Measurements from ENCODE around the gene BEGAIN.

BEGAIN gene

DNA sequence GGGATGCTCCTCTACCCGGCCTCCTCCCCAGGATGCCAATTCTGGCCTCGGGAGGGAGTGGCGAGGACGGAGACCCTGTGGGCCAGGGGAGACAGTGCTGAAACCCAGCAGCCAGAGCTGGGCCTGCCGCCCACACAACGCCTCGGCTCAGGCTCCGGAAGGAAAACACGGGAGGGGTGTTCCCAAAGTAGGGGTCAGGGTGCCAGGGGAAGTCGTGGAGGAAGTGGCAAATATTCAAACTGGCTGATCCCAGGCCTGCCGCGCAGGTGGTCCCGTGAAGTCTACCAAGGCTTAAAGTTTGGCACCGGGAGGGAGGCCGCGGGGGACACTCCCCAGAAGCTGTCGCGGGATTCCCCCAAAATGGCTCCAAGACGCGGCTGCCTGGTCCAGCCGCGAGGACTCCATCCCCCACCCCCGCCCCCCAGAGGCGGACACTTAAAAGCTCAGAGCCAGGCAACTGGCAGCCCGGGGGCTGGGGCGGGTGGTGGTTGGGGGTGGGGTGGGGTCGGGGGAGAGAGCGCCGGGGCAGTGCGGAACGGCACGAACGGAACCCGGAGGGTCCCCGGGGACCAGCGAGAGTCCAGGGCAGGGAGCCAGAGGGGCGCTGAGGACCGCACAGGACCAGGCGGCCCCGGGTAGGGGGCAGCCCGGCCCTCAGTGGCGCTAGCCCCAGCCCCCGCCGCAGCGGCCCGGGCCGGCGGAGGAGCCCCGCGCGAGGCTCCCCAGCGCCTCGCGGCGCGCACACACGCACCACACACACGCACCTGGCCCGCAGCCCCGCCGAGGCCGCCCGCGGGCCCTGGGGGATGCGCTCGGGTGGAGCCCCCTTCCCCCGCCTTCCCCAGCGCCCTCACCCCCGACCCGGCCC, 20.0 kb downstream of the BEGAIN start:
- peak in 1 of 2 donors; percentile 36 for ATAC-seq

DNA sequence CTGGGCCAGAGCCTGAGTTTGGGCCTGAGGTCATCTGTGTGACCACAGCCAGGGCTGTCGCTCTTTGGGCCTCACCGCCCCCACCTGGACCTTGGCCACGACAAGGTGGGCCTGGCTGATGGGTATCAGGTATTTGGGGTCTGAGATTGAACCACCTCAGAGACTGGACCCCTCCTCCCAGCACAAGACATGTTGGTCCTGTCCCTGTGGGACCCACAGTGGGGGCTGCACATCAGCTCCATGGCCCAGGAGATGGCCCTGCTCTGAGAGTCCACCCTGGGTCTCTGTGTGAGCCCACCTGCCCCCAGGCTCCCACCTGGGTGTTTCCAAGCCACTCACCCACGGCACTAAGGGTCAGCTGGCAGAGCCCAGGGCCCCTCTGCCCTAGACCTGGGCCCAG, 20.6 kb downstream of the BEGAIN start:
- no peak for ATAC-seq

DNA sequence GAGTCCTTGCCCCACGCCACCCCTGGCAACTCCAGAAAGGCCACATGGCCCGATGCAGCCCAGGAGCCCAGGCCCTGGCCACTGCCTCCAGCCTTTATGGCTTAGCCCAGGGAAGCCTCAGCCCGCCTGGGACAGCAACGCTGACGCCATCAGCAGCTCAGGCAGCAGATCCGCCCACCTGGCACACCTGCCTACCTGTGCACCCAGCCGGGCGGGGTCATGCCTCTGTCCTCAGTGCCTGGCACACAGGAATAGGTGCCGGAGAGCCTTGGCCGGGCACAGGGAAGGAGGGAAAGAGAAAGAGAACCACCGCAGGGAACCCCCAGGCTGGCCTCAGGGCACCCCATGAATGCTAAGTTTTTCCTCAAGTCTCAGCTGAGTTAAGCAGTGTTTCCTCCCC, 21.1 kb downstream of the BEGAIN start:
- no peak for ATAC-seq

DNA sequence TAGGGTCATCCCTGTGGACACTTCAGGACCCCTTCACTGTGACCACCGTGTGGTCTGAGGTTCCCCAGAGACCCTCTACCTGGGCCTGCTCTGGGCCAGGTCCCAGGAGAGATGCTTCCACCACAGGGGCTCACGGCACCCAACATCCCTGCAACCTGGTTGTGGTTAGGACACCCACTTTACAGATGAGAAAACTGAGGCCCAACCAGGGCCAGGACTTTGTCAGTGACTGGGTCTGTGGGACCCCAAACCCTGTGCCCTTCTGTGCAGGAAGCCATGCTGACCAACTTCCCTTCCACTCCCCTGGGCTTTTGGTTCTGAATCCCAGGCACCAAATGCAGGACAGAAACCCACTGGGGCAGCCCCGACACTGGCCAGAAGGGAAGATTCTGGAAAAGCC, 21.6 kb downstream of the BEGAIN start:
- no peak for ATAC-seq

DNA sequence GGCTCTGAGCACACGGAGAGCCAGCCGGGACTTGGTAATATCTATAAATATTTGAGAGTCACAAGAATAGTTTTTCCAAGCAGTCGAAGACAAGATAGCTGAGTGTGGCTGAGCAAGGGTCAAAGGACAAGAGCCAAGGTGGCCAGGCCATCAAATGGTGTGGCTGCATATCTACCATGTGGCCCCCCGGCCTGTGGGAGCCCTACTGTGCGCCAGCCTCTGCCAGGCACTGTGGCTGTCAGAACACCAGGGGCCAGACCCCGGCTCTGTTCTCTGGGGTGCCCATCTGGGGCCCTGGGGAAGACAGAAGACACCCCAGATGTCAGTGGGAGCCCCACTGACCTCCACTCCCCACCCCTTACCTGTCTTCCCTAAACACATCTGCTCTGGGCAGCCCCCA, 22.7 kb downstream of the BEGAIN start:
- no peak for ATAC-seq

DNA sequence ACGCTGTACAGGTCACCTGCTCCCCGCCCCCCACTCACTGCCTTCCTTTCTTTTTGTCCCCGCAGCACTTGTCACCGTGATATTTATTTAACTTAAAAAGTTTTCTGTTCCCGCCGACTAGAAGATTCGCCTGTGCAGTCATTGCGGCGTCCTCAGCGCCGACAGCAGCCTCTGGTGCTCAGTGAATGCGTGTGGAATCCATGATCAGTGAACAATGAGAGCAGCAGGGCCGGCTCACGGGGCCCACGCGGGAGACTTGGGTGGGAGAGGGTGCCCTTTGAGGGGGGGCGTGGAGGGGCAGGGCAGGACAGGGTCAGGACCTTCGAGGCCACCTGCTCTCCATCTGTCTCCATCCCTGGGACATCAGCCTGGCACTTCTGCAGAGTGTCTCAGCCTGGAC, 24.5 kb downstream of the BEGAIN start:
- no peak for ATAC-seq

DNA sequence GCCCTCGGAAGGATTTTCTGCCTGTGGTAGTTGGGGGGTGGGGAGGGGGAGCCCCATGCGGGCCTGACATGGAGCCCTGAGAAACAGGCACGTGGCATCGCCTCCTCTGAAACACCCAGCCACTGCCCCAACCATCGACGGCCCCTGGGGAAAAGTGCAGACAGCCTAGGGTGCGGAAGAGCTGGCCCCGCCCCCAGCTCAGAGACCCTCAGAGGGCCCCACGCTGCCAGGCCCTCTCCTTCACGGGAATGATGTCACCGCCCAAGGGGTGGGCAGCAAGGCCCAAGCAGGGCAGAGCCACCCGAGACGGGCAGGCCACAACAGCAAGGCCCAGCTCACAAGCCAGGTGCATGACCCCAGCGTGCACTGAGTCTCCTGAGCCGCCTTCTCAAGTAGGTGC, 26.2 kb downstream of the BEGAIN start:
- no peak for ATAC-seq

DNA sequence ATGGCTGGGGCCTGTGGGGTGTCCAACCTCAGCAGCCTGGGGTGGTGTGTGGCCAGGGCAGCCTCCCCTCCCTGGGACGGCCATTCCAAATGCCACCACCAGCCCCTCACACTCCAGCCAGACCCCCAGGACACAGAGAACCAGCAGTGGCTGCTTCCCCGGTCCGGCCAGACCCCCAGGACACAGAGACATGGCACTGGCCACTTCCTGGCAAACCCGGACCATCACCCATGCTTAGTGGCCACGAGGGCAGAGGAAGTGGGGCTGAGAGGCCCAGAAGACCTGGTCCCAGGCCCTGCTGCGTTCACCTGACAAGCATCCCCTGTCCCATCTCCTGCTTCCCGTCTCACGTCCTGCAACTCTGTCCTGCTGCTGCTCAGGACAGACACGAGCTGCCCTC, 26.7 kb downstream of the BEGAIN start:
- no peak for ATAC-seq

DNA sequence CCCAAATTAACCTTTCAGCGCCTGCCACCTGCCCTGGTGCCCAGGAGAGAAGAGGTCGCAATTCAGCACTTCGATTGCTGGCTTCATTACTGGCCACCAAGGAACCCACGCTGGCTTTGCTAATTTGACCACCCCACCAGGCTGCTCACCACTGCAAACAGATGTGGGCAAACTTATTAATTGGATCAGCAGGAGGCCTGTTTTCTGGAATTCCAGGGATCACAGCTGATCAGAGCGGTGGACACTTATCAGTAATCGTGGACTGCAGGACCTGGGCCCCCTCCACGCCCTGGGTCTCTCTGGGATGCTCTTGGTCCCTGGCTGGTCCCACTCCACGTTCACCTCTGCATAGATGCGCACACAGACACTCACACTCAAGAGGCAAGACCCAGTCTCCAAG, 27.8 kb downstream of the BEGAIN start:
- no peak for ATAC-seq

DNA sequence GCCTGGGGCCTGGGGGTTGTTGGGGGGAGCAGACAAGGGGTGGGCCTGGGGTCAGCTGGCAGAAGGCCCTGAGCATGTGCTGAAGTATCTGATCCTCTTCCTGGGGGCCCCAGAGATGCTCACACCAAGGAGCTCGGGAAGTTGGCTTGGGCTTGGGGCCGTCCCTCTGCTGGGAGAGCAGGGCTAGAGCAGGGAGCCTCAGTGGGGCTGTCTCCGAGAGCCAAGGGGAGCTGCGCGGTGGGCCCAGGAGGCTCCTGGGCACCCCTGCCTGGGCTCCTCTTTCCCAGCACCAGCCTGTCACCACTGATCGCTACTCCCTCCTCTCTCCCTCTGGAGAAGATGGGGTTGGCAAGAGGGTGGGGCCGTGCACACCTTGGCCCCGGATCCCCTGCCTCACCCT, 28.3 kb downstream of the BEGAIN start:
- ATAC-seq, result no peak

DNA sequence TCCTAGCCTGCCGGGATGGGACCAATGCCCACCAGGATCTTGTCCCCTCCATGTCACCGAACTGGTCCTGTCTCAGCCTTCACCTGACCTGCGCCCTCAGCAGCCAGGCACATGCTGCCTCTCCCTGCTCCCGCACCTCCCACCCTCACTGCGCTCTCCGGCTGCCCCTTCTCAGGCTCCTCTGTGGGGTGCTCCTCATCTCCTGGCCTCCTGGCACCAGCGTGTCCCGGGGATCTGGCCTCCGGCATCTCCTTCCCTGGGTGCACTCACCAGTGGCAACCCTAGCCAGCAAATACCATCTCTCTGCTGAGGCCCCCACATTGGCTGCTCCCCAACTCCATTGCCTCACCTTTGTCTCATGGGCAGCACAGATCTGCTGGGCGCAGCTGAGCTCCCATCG, 29.0 kb downstream of the BEGAIN start:
- no peak for ATAC-seq

DNA sequence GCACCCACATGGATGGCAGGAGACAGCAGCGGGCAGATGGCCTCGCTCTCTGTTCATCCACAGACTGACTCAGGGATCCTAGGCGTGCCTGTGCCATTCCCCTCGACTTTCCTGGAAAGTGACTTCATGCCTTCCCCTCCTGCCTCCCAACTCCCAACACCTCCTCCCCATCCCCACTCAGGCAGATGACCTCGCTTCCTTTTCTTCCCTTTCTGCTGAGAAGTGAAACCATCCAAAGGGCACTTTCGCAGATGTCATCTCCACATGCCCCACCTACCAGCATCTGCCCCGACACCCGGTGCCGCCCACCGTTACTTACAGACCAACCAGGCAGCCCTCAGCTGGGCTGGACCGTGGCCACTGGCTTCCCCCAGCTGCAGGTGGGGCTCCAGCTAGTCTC, 29.6 kb downstream of the BEGAIN start:
- ATAC-seq, result no peak

DNA sequence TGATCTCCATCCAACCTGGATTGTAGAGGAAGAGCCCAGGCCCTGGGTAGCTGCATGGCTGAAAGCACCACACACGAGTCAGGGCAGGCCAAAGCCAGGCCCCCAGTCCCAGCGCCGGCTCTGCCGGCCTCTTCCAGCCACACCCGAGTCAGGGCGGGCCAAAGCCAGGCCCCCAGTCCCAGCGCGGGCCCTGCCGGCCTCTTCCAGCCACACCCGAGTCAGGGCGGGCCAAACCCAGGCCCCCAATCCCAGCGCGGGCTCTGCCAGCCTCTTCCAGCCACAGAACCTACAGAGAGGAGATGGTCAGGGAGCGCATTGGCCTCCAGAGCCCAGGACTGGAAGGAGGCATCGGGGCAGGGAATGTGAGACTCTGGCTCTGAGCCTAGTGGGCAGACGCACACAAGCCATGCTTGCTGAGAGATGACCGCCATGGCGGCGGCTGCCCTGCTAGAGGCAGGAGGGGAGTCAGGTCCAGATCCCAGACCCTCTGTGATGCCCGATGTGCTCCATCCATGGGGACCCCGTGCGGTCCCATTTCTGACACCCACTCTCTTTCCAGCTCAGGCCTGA, 30.2 kb downstream of the BEGAIN start:
- ATAC-seq, result no peak

DNA sequence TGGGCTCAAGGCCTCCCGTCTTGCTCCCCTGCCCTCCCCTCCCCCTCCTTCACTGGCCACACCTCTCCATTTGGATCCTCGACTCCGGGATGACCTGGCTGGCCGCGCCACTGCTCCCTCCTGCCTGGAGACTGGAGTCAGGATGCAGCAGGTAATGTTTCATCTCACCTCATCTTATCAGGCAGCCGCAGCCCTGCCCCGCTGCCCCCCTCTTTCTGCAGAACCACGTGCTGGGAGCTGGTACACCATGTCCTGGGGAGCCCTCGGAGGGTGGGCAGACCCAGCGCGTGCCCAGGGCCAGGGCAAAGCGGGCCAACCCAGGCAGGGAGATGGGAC, 31.1 kb downstream of the BEGAIN start:
- ATAC-seq, result no peak

DNA sequence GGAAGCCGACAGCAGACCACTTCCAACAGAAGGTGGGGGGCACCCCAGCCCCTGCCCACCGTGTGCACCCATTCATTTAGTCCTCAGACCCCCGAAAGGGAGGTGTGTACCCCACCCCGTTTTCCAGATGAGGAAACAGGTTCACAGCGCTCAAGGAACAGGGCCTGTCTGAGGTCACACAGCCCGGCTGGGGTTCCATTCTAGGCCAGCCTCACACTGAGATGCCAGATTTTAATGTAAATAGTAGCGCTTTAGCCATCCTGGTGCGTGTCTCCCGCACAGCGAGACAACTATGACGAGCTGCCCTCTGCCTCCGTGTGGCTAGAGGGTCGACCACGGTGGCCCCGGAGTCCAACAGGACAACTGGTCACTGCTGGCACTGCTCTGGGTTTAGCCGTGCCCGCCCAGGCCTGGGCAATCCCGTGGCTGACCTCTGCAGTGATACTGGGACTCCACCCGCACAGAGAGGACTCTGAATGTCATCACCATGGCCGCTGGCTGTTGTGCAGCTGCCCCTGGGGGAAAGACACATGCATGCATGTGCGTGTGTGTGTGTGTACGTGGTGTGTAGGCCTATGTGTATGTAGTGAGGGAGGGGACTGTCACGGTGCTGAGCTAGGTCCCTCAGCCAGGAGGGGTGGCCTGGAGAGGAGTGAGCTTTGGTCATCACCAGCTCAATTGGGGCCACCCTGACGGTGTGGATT, 31.6 kb downstream of the BEGAIN start:
- no peak for ATAC-seq

DNA sequence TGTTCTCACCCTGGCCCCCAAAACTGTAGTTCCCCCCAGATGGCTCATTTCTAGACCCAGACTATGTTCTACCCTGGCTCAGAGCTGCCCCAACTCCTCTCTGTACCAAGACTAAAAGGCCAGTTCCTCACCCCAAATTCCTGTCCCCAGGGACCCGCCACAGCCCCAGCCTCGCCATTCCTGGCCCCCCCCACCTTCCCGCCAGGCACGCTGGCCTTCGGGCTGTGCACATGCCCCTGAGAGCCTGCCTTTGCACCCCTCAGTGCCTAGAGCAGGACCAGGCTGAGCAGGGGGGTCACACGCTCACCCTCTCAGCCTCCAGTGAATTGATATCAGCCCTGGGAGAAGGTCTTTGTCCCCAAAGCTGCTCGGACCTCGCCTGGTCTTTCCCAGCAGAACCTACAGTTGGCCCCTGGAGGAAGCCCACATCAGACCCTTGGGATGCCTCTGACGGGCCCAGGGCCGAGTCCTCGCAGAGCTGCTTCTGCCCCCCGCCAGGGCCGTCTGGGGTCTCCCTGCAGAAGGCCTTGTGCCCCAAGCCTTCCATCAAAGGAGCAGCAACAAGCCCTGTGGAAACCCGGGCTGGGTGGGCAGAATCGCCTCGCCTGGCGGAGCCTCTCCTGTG, 32.4 kb downstream of the BEGAIN start:
- no peak for ATAC-seq

DNA sequence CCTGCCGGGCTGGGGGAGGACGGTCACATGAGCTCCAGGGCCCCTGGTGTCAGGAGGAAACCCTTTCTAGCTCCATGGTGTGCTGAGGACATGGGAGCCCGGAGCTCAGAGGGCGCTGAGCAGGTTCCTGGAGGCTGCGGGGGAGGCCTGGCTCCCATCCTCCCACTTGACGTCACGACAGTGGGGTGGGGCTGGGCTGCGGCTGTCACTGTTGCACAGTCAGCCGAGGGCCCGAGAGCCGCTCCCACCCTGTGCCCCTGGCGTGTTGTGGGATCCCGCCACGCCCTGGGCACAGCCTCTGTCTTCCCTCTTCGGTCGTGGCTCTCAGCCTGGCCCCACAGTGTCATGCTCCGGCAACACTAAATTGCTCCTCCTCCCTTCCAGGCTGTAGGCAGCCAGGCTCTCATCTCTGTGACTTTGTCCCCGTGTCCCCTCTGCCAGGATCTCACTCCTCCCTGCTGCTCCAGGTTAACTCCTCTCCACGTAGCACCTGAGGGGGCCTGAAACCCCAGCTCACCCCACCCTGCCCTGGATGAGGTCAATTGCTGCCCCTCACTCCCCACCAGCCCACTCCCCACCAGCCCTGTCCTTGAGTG, 33.0 kb downstream of the BEGAIN start:
- no peak for ATAC-seq

DNA sequence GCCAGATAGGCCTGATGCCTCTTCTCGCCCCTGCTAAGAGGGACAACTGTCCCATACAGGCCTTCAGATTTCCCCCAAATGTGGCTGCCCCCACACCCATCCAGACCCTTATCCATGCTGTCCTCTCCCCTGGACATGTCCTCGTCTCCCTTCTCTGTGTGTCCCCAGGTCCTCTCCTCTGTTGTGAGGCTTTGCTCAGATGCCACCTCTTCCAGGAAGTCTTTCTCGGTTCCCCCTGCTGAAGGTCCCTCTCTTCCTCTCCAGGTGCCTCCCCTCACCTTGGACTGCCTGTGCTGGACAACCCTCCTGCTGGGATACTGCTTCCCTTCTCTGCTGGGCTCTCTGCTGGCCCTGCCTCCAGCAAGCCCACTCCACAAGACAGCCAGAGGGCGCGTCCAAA, 33.7 kb downstream of the BEGAIN start:
- ATAC-seq, result no peak

DNA sequence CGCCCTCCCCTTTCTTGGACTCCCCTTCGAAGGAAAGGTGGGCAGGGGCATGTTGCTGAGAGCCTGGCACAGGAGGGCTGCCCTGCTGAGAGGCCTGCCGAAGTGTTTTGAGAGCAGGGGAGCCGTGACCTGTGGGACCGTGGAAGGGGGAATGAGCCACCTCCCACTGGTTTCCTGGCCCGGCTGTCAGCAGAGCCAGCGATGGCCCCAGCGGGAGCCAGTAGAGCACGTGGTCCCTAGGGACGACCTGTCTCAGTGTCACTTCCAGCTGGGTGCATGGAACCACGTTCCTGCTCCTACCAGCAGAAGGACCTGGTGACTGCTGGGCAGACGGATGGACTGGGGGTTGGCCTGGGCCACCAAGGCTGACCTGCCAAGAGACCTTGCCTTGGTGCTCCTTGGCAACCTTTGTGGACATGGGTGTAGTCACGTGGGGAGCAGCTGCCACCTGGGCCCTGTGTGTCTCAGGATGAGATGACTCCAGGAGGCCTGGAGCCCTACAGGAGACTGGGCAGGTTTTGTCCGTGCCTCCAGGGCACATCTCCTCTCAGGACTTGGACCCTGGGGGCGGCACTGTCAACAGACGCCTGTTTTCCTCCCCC, 34.6 kb downstream of the BEGAIN start:
- ATAC-seq, result no peak

DNA sequence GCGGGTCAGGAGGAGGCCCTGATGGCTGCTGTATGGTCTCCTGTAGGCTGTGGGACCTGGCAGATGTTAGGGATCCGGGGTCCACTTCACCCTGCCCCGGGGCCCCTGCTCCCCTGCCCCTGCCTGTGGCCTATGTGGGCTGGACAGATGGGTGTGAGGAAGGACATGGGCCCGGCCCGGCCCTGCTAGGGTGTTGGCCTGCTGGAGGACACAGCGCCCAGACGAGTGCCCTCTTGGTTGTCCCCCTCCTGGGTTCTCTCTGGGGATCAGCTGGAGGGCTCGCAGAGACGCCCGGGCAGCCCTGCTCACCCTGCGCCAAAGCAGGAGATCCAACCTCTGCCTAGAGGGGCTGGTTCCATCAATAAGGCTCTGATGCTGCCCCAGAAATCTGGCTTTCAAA, 36.2 kb downstream of the BEGAIN start:
- no peak for ATAC-seq

DNA sequence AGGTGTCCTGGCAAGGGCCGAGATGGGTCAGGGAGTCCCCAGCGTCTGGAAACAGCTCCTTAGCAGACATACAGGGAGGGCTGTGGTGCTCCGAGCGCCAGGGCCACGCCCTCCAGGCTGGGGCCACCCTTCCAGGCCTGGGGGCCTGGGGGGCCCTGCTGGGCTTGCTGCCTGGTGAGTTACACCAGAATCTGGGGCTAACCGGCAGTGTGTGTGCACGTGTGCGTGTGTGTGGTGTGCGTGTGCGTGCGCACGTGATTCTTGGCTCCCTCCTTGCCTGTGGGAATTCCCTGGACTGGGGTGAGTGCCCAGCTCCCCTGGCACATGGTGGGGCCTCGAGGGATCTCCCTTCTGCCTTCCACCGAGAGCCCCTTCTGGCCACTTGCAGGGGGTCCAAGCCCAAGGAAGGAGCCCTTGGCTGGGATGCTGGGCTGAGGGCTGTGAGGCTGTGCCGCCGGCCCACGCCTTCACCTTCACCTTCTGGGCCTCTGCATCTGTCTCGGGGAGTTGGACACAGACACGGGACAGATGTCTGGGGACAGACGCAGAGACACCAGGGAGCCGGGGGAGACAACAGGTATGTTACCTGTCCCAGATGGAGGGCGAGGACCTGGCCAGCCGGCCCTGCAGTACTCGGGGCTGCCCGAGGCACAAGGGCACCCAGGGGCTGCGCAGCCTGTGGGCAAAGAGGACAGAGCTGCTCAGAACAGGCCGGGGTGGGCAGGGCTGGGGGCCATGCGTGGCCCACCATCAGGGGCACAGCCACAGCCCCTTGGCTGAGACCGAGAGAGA, 37.2 kb downstream of the BEGAIN start:
- no peak for ATAC-seq

DNA sequence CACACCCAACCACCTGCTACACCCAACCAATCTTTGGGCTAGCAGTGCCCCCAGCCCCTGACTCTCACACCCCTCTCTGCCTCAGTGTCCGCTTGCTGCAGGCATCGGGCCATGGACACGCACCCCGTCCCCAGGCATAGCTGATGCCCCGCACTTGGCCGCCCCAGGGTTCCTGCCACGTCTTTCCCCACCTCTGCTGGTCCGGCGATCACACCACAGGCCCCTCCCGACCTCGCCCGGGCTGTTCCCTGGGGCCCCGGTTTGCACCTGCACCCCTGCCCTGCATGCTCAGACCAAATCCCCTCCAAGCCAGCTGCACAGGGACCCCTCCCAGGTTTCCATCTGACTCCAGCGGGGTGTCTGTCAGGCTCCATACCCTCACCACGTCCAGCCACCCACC, 38.3 kb downstream of the BEGAIN start:
- no peak for ATAC-seq

Data from activated CD4-positive, CD25-positive, alpha-beta regulatory T cell treated with anti-CD3 and anti-CD28 coated beads, Interleukin-2, amount 50 U/mL, for 24 hours (primary cell).